GM12878 (cell line): Measurements from ENCODE around the gene CARD18.

Experiments used
- BHLHE40 ChIP-seq, 2 experiments: fragments of 450-650 bp in 1 of 2; IDR thresholded peaks; 2 replicates each; pipeline ENCODE4 v1.6.1; 2011 to 2017; ENCODE audit warnings: low read depth in 2 of 2, borderline replicate concordance in 1 of 2, improper control_type of control experiment in 1 of 2, low read length in 1 of 2, mild to moderate bottlenecking in 1 of 2
- HDAC2 ChIP-seq: fragments of 200-600 bp; sonication (generic); IDR thresholded peaks from 2 replicates; pipeline ENCODE4 v1.6.1; 2017
- NFXL1 ChIP-seq: fragments of 450-650 bp; IDR thresholded peaks from 2 replicates; pipeline ENCODE4 v1.6.1; 2017; ENCODE audit warnings: antibody characterized with exemption, mild to moderate bottlenecking, borderline replicate concordance
- POLR2A ChIP-seq: IDR thresholded peaks from 2 replicates; pipeline ENCODE4 v1.6.1; 2011; ENCODE audit warnings: low read depth, mild to moderate bottlenecking, low read length
- TF ChIP-seq, protein P1 (sequence below), 3 experiments: IDR thresholded peaks in 2 of 3; conservative IDR thresholded peaks in 1 of 3; 2 replicates each; pipeline ENCODE4 v1.5.1; 2011; ENCODE audit warnings: low read depth in 3 of 3, low read length in 3 of 3, mild to moderate bottlenecking in 3 of 3, control low read depth in 2 of 3, moderate library complexity in 2 of 3, inconsistent platforms in 1 of 3, mixed read lengths in 1 of 3; ENCODE audit not compliant: control insufficient read depth in 2 of 3, insufficient read depth in 1 of 3; ENCODE audit errors: extremely low read depth in 1 of 3
- TF ChIP-seq, protein P2 (sequence below): IDR thresholded peaks from 2 replicates; pipeline ENCODE4 v1.6.1; 2012; ENCODE audit warnings: low read depth, low read length, improper control_type of control experiment

- TF ChIP-seq, protein P1, sequence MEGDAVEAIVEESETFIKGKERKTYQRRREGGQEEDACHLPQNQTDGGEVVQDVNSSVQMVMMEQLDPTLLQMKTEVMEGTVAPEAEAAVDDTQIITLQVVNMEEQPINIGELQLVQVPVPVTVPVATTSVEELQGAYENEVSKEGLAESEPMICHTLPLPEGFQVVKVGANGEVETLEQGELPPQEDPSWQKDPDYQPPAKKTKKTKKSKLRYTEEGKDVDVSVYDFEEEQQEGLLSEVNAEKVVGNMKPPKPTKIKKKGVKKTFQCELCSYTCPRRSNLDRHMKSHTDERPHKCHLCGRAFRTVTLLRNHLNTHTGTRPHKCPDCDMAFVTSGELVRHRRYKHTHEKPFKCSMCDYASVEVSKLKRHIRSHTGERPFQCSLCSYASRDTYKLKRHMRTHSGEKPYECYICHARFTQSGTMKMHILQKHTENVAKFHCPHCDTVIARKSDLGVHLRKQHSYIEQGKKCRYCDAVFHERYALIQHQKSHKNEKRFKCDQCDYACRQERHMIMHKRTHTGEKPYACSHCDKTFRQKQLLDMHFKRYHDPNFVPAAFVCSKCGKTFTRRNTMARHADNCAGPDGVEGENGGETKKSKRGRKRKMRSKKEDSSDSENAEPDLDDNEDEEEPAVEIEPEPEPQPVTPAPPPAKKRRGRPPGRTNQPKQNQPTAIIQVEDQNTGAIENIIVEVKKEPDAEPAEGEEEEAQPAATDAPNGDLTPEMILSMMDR (IDR thresholded peaks at IDR 0.05 in 2 of 3, conservative IDR thresholded peaks at IDR 0.05 in 1 of 3; ENCODE audit: control insufficient read depth in 2 of 3, extremely low read depth in 1 of 3, insufficient read depth in 1 of 3, low read depth in 3 of 3, low read length in 3 of 3) = no peak
- no peak for TF ChIP-seq HDAC2
- TF ChIP-seq BHLHE40 (IDR thresholded peaks at IDR 0.05; ENCODE audit: borderline replicate concordance in 1 of 2, low read depth in 2 of 2, low read length in 1 of 2) = no peak
- TF ChIP-seq, protein P2, sequence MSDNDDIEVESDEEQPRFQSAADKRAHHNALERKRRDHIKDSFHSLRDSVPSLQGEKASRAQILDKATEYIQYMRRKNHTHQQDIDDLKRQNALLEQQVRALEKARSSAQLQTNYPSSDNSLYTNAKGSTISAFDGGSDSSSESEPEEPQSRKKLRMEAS = no peak
- no peak for TF ChIP-seq POLR2A
- TF ChIP-seq NFXL1 = no peak
Measured at GRCh38 chr11:105124756-105125155, 14.8 kb downstream of the CARD18 start.
